Esophagus (tissue), 2 donors: ENCODE data around the gene ZNF474. TPM values are rescaled to one million over a fixed set of nuclear protein-coding genes. Genes with fewer than 3 reads are reported as not detected.

Source experiments
- H3K27ac ChIP-seq, 2 donors: one replicate each; pipeline ENCODE4 v1.5.1; 2013; ENCODE audit warnings: low read depth in 2 of 2, mild to moderate bottlenecking in 2 of 2, inconsistent platforms in 1 of 2, low read length in 1 of 2, moderate library complexity in 1 of 2
- H3K27me3 ChIP-seq, 2 donors: one replicate each; pipeline ENCODE4 v1.6.1; 2013; ENCODE audit warnings: low read length in 2 of 2, control low read depth in 1 of 2, mild to moderate bottlenecking in 1 of 2; ENCODE audit not compliant: insufficient read depth in 2 of 2, control insufficient read depth in 1 of 2
- H3K36me3 ChIP-seq, 2 donors: one replicate each; pipeline ENCODE4 v1.6.1; 2013; ENCODE audit warnings: low read length in 1 of 2; ENCODE audit not compliant: control insufficient read depth in 2 of 2, insufficient read depth in 2 of 2
- H3K4me1 ChIP-seq, 2 donors: one replicate each; pipeline ENCODE4 v1.6.1; 2013; ENCODE audit warnings: low read length in 1 of 2; ENCODE audit not compliant: control insufficient read depth in 2 of 2, insufficient read depth in 2 of 2
- H3K4me3 ChIP-seq, 2 donors: one replicate each; pipeline ENCODE4 v1.5.1; 2013; ENCODE audit warnings: low read length in 2 of 2, mild to moderate bottlenecking in 2 of 2, low read depth in 1 of 2, moderate library complexity in 1 of 2
- H3K9me3 ChIP-seq, 2 donors: one replicate each; pipeline ENCODE4 v1.6.1; 2013; ENCODE audit warnings: mild to moderate bottlenecking in 2 of 2, low read depth in 1 of 2, low read length in 1 of 2, moderate library complexity in 1 of 2; ENCODE audit not compliant: control insufficient read depth in 2 of 2, insufficient read depth in 1 of 2
- WGBS, 2 donors: extraction: QIAGEN DNeasy Blood & Tissue Kit; methylation state at CpG; one replicate each; pipeline ENCODE4 v1.1.7; 2013; 5-methylcytosine and 5-hydroxymethylcytosine counted together
- polyA plus RNA-seq, 2 donors: library from polyadenylated mRNA; stranded (reverse); fragments of 200-250 nt; gene quantifications; one replicate each; pipeline ENCODE4 v1.2.3, GENCODE V29; 2013
- donor health status: healthy with polysubstance abuse.
- donor health status: Bipolar disorder and iron deficiency.

The ZNF474 gene
- polyA plus RNA-seq, 2 donors = 0.04 to 0.06 TPM

DNA sequence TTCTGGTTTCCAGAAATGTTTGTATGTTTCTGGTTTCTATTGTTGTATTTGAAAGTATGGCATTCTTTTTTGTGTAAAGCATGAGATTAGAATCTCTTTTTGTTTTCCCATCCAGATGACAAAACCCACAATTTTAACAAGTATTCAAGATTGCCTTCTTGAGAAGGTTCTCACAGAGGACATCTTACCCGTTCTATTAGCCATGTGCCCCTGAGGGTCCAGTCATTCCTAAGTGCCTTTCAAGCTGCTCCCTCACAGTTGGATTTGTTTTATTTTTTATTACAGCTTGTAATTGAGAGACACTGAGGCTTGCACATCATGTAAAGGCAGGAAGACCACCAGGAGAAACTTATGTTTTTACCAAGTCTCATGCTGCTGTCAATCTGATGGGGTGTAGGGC is 32.0 kb upstream of the ZNF474 start:
- 86 to 93% methylated on average over 1 of the region's 1 CpG for WGBS, 2 donors
- Histone ChIP-seq H3K27ac (no peak overlapping the region), H3K36me3 (no peaks in the 10 kb centered on the region)

DNA sequence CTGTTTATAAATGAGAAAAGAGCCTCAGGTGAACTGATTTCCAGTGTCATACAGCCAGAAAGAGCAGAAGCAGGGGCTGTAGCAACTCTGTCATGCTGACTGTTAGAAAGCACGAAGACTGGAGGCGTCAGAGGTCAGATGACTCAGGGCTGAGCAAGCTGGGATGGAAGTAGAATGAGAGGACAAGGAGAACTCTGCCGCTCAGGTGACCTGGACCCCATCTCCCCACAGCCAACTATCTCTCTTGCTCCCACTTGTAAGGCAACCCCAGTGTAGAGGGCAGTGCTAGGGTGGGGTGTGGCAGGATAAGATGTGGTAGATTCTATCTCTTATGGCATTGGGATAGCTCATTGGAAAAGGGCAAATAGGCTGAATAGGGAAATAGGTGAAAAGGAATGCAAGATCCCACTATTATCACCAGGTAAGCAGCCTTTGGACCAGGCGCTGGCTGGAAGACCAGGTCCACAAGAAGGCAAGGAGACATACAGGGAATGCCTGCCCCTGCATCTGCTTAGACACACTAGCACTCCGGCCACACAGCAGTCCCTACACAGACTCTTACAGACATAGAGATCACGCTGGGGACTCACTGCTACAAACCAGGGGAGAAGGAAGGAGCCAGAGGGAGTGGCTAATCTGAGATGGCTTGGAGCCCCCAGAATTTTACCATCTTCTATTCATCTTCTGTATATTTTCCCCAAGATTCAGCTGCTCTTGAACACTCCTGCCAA is 30.1 kb upstream of the ZNF474 start:
- Histone ChIP-seq H3K4me3 (no peak overlapping the region), H3K27me3 (no peaks in the 10 kb centered on the region), H3K36me3 (no peaks in the 10 kb centered on the region), H3K4me1 (no peaks in the 10 kb centered on the region), H3K9me3 (no peaks in the 10 kb centered on the region), H3K27ac (no peak overlapping the region)
- 81 to 83% methylated on average over 6 of the region's 6 CpGs for WGBS, 2 donors

More for the DNA sequence above, 32.0 kb upstream of the ZNF474 start:
- no peak overlapping the region for H3K4me3 ChIP-seq
- no peaks in the 10 kb centered on the region for H3K4me1 ChIP-seq
- no peaks in the 10 kb centered on the region for H3K27me3 ChIP-seq
- H3K9me3 ChIP-seq = no peaks in the 10 kb centered on the region

DNA sequence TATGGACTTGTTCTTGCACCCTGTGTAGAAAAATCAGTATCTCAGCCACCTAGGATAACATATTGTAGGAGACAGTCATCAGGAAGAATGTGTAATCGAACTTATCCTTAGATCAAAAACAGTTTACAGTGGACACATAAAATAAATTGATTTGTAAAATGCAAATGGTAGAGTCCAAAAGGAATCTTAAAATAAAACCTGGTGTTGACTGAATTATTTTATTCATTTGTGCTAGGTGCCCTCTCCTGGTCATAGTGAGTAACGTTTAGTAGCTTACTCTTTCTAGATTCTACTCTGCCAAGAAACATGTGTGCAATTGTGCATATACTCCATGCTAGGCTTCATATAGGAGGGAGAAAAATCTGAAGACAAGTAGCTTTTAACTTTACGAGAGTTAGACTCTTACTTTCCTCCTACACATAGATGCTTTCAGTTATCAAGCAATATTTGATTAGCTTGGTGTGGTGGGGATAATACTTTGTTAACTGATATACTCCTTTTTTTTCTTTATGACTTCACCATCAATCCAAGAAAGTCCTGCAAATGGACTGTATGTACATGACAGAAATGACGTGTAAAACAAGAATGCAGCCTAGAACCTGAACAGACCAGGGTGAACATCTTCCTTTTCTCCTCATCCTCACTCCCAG is 27.6 kb upstream of the ZNF474 start:
- no peak overlapping the region for H3K27ac ChIP-seq
- 31% methylated on average over 4 of the region's 4 CpGs for WGBS, 2 donors
- H3K4me3 ChIP-seq = no peak overlapping the region
- H3K36me3 ChIP-seq = no peaks in the 10 kb centered on the region
- no peaks in the 10 kb centered on the region for H3K4me1 ChIP-seq
- H3K27me3 ChIP-seq = no peaks in the 10 kb centered on the region
- no peaks in the 10 kb centered on the region for H3K9me3 ChIP-seq

DNA sequence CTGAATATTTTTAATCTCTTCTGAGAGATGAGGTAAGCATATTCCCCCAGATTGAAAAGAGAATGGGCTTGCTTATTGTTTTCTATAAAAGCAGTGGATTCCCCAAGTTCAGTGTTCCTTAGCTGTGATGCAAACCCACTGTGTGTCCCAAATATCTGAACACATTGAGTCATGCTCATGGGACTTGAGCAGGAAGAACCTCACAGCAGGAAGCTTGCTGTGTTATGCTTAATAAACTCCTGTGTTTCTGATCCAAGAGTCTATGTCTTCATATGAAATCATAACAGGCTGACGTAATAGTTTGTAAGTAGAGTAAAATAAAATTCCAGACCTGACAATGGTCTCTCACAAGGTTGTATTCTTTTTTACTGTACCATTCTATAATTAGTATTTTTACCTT is 26.5 kb upstream of the ZNF474 start:
- H3K27me3 ChIP-seq = no peaks in the 10 kb centered on the region
- 68 to 88% methylated on average over 1 of the region's 1 CpG for WGBS, 2 donors
- no peak overlapping the region for H3K27ac ChIP-seq
- no peaks in the 10 kb centered on the region for H3K9me3 ChIP-seq
- no peak overlapping the region for H3K4me3 ChIP-seq
- no peaks in the 10 kb centered on the region for H3K36me3 ChIP-seq
- H3K4me1 ChIP-seq = no peaks in the 10 kb centered on the region

GRCh38 chr5:122105909-122106308 is 23.4 kb upstream of the ZNF474 start:
- WGBS, 2 donors = 85 to 94% methylated on average over 2 of the region's 2 CpGs
- Histone ChIP-seq H3K9me3 (no peaks in the 10 kb centered on the region), H3K27ac (no peak overlapping the region), H3K27me3 (no peaks in the 10 kb centered on the region), H3K4me3 (no peak overlapping the region), H3K36me3 (no peaks in the 10 kb centered on the region), H3K4me1 (no peaks in the 10 kb centered on the region)

- 91 to 92% methylated on average over 4 of the region's 4 CpGs for WGBS, 2 donors
- Histone ChIP-seq H3K27me3 (no peaks in the 10 kb centered on the region), H3K4me1 (peaks cover 0 to 4% of the 10 kb centered on the region in 2 donors), H3K36me3 (no peaks in the 10 kb centered on the region), H3K27ac (no peak overlapping the region), H3K9me3 (no peaks in the 10 kb centered on the region), H3K4me3 (no peak overlapping the region)
Observed at GRCh38 chr5:122107016-122107415, 22.3 kb upstream of the ZNF474 start.

DNA sequence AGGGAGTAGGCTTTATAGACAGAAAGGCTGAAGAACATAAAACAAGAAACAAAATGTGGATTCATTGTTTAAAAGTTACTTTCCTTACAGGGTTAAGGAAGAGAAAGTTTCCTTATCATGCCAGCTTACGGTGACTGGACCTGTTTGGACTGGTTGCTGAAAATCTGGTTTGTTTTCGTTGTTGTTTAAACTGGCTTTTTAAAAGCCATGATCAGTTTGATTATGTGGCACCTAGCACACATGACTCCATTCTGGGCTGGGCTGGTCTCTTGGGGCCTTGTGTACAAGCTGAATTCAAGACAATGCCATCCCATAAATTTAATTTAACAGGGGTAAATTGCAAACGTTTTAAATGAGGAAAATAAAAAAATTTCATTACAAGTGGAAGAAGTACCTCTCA is 18.4 kb upstream of the ZNF474 start:
- 34 to 37% methylated on average over 3 of the region's 3 CpGs for WGBS, 2 donors
- Histone ChIP-seq H3K27ac (no peak overlapping the region), H3K9me3 (no peaks in the 10 kb centered on the region), H3K4me1 (peaks cover 2 to 6% of the 10 kb centered on the region in 2 donors), H3K4me3 (no peak overlapping the region), H3K27me3 (no peaks in the 10 kb centered on the region), H3K36me3 (no peaks in the 10 kb centered on the region)

DNA sequence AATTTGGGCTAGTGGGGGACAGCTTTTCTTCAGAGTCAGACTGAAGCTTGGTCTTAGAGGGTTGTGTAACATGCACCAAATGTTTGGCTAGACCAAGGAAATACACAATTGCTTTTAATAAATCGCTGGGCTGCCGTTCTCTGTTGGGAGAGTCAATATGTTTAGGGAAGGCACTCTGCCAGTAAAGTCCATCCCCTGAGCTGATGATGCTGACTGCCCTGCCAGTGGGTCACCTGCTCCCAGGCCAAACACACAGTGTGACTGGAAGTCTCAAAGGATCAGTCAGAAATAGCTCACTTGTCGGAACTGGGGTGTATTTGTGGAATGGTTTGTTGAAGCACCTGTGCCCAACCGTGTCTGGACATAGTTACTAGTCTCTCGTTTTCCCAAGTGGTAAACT is 17.9 kb upstream of the ZNF474 start:
- no peaks in the 10 kb centered on the region for H3K36me3 ChIP-seq
- peaks cover 2 to 6% of the 10 kb centered on the region in 2 donors for H3K4me1 ChIP-seq
- WGBS, 2 donors = 71 to 78% methylated on average over 5 of the region's 5 CpGs
- H3K27ac ChIP-seq = no peak overlapping the region
- no peaks in the 10 kb centered on the region for H3K9me3 ChIP-seq
- no peaks in the 10 kb centered on the region for H3K27me3 ChIP-seq
- H3K4me3 ChIP-seq = no peak overlapping the region

DNA sequence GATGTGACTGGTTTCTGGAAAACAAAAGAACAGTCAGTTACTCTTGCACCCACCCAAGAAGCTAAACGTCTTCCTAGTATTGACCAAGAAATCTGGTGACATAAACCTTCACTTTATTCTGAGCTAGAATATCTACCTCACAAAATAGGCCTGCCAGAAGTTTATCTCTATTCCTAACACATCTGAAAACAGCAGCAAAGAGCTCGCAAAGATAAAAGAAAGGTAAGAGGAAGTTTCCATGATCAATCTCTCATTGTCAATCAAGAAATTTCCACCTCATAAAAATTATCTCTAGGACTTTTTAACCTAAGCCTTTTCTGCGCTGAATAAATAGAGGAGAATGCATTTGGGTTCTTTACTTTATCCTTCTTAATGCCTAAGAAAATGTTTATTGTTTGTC is 17.3 kb upstream of the ZNF474 start:
- H3K4me1 ChIP-seq = peaks cover 2 to 6% of the 10 kb centered on the region in 2 donors
- no peaks in the 10 kb centered on the region for H3K36me3 ChIP-seq
- 50 to 52% methylated on average over 3 of the region's 3 CpGs for WGBS, 2 donors
- H3K27me3 ChIP-seq = no peaks in the 10 kb centered on the region
- no peak overlapping the region for H3K4me3 ChIP-seq
- no peaks in the 10 kb centered on the region for H3K9me3 ChIP-seq
- no peak overlapping the region for H3K27ac ChIP-seq
